GM19239 (cell line): ENCODE measurements around the gene TRPV2.
"Not testable (repeated sequence)": the region's sequence is repeated elsewhere in the genome, so short reads cannot be mapped to it uniquely, and the experiment has no call there.

Experiments used
- DNase-seq: peaks from one replicate; pipeline ENCODE4 v3.0.0; 2011; ENCODE audit warnings: low spot score; ENCODE audit not compliant: insufficient read length
- FAIRE-seq: peaks from 2 replicates; lab custom pipeline; 2011; peaks lifted over from hg19 to GRCh38; lab: Jason Lieb, UNC

The TRPV2 gene

DNA sequence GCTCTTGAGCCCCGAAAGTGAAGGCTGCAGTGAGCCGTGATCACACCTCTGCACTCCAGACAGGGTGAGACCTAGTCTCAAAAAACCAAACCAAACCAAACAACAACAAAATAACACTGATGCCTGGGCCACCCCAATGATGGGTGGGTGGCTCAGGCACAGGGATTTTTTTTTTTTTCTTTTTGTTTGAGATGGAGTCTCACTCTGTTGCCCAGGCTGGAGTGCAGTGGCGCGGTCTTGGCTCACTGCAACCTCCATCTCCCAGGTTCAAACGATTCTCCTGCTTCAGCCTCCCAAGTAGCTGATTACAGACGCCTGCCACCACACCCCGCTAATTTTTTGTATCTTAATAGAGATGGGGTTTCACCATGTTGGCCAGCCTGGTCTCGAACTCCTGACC lies 36.9 kb downstream of the TRPV2 start:
- not testable (repeated sequence) for DNase-seq, FAIRE-seq

DNA sequence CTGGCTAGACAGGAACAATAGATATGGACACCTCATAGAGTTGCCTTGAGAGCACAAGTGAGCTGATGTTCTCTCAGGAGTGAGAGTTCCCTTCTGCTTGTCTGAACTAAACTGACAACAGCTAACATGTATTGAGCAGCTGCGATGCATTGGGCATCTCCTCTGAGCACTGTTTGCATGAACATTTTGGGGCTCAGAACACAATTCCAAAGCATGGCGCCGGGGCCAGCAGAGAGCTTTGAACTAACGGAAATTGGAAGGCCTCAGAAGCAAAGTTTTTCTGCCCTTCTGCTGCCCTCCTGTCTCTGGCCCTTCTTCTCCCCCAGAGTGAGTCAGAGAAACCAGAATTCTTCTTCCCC lies 38.1 kb downstream of the TRPV2 start:
- no peak for FAIRE-seq
- DNase-seq = no peak

DNA sequence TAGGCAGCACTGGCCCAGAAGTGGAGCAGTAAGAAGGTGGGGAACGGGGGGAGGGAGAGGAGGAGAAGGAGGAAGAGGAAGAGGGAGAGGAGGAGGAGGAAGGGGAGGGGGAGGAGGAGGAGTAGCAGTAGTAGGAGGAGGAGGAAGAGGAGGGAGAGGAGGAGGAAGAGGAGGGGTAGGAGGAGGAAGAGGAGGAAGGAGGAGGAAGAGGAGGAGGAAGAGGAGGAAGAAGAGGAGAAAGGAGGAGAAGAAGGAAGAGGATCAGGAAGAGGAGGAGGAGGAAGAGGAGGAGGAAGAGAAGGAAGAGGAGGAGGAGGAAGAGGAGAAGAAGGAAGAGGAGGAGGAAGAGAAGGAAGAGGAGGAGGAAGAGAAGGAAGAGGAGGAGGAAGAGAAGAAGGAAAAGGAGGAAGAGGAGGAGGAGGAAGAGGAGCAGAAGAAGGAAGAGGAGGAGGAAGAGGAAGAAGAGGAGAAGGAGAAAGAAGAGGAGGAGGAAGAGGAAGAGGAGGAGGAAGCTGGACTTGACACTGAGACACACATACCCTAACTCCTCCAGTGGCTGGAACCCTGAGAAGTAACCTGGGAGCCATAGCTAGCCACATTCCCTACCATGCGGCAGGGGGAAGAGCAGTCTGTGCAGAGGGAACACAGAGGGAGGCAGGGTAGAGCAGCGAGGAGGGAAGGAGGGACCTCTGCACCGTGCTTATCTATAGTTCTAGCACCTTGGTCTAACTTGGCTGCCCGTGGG lies 40.8 kb downstream of the TRPV2 start:
- DNase-seq (no peak), FAIRE-seq (no peak)

DNA sequence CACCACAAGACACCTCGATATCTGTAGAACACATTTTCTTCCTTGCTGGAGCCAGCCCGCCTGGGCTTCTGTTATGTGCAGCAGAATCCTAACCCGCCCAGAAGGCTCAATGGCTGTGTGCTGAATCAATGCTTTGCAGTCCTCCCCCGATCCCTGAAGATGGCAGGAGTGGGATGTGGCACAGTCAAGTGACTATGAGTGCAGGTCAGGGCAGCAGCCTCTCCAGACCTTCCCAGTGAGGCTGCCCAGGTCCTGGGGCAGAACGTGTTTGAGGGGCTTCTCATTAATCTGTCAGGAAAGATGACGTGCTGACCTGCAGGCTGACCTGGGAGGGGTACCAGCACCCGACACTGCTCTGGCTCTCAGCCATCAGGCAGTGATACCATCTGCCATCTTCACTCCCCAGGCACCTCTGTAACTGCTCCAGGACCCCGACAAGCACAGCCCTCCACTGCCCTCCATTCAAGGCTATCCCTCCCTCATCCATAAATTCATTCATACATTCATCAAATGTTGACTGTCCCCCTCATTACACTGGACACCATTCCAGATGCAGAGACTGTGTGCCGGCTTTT lies 41.5 kb downstream of the TRPV2 start:
- DNase-seq (no peak), FAIRE-seq (no peak)

DNA sequence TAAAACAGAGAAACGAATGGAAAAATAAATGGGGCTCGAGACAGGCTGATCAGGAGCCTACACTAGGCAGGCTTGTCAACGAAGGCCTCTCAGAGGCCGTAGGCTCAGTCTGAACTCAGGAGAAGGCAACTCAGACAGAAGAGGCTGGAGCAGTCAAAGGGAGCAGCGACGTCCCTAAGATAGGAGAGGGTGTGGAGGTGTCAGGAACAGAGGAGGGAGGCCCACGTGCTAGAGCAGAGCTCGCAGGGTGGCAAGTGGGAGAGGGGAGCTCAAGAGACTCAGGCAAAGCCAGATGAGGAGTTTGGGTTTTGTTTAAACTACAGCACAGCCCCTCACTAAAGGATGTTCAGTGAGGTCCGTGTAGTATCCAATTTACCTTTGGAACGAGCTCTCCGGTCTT lies 43.9 kb downstream of the TRPV2 start:
- FAIRE-seq (no peak), DNase-seq (no peak)

DNA sequence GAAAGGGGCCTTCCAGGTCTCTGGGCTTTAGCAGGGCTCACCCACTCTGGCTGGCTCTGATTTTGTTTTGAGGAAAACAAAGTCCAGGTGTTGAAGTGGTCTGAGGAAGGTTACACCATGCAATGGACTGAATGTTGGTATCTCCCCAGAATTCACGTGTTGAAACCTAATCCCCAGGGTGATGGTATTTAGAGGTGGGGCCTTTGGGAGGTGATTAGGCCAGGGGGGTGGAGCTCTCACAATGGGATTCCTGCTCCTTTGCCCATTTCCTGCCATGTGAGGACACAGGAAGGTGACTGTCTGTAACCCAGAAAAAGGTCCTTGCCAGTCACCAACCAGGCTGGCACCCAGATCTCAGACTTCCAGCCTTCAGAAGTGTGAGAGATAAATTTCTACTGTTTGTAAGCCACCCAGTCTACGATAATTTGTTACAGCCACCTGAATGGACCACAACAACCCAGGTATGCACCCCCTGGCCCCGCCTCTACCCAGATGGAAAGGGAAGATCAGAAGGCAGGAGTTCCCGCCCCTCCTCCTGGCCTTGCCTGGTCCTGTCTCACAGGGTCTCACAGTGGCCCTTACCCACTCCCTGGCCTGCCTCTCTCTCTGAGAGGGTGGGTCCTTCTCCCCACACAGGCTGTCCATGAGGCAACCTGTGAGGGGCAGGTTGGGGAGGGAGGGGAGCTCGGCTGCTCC lies 44.6 kb downstream of the TRPV2 start:
- FAIRE-seq = no peak
- no peak for DNase-seq

DNA sequence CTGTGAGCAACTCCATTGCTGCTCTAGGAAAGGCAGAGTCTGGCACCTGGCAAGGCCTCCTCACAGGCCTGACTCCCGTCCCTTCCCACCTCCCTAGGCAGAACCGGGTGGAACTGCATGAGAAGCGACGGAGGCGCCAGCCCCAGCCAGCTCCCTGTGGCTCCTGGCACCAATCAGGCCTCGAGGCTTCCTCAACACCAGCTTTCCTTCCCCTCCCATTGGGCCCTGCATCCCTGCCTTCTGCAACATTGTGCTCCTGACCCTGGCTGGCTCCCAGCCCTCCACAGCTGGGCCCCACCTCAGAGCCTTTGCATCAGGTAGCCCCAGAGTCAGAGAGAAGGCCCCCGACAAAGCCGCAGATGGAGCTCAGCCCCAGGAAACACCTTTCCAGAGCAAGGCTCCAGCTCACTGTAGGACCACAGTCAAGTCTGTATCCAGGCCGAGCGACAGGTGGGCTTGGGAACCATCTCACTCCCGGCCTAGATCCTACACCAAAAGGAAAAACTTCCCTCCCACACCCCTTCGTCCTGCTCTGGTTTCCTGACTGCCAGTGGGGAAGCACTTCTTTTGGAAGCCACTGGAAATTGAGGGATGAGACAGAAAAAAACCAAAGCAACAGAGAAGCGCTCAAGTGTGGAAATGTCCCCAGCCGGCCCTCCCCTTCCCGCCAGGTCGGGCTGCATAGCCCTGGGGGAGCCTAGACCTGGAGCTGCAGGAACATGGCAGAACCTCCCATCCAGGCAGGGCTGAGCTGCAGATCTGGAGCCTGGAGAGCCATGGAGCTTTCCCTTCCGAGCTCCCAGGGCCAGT lies 45.6 kb downstream of the TRPV2 start:
- FAIRE-seq (no peak), DNase-seq (no peak)

DNA sequence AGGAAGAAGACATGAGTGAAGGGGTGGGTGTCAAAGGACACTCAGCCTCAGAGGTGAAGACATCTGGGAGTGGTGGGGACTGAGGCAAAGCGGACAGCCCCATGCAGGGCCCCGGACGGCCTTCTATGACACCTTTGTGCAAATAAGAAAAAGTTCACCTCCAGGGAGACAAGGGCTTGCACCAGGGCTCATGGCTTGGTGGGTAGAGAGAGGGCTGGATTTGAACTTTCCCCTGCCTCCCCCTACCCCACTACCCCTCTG lies 46.2 kb downstream of the TRPV2 start:
- FAIRE-seq (no peak), DNase-seq (no peak)

DNA sequence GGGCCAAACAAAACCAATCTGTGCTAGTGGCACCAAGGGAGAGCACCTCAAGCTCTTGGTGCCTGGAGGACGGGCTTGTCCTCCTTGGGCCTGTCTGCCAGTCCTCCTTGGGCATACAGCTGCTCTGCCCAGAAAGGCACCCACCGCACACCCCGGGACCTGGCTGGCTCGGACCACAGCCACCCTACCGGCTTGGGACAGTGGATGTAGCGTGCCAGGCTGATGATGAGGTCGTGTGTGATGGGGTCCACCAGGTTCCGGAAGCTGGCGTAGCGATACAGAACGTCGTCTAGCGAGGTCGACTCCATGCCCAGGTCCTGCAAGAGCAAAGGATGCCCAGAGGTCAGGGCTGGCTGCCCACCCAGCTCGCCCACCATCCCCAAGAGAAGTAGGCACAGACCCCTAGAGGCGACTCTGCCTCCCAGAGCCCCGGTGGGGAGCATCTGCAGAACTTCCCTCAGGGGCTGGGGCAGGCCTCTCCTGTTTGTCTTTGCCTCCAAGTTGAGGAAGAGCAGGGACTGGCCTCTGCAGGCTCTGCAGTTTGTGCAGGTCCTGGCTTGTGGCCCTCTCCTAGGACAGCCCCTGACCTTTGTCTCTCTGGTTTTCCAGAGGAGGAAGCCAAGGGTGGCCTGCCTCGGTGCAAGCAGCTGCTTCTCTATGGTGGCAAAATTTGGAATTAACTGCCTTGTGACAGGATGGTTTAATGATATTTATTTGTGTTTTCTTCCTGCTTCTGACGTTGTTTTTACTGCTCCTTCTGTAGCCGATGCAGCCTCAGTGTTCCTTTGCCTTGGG lies 46.9 kb downstream of the TRPV2 start:
- FAIRE-seq = no peak
- no peak for DNase-seq

DNA sequence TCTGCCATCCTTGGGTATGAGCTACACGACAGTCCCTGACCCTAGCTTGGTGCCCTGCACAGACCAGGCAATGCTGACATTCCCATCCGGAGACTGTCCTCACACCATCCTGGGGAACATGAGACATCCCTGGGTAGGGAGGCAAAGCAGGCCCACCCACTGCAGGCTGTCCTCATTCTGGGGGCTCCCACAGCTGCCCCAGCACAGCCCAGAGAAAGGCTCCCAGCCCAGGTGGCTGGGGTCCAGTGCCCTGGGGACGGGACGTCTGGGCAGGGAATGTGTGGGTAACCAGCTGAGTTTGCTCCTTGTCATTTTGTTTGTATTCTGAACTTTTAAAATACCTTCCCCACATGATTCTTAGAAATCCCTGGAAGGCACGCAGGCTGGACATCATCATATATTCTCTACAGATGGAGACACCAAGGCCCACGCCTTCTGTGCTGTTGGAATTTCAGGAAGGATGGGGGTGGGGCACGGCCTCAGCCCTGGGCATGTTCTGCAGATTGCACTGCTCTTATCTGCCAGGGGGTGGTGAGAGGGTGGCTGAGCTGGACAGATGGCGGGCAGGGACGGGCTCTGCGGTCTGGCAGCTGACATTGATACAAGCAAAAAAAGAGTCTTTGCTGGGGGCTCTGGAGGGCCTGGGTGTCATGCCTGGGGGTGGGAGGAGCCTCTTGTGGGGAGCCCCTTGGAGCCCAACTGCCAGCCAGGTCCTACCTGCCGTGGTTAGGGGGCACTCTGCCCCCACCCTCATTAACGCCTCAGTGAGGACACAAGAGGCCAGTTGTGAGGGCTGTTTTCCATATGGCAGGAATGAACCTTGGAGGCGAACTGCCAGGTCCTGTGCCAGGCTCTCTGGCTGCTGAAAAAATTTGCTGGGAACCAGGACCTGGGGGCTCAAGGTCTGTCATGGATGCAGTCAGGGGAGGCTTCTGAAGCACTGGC lies 48.3 kb downstream of the TRPV2 start:
- no peak for DNase-seq
- no peak for FAIRE-seq

DNA sequence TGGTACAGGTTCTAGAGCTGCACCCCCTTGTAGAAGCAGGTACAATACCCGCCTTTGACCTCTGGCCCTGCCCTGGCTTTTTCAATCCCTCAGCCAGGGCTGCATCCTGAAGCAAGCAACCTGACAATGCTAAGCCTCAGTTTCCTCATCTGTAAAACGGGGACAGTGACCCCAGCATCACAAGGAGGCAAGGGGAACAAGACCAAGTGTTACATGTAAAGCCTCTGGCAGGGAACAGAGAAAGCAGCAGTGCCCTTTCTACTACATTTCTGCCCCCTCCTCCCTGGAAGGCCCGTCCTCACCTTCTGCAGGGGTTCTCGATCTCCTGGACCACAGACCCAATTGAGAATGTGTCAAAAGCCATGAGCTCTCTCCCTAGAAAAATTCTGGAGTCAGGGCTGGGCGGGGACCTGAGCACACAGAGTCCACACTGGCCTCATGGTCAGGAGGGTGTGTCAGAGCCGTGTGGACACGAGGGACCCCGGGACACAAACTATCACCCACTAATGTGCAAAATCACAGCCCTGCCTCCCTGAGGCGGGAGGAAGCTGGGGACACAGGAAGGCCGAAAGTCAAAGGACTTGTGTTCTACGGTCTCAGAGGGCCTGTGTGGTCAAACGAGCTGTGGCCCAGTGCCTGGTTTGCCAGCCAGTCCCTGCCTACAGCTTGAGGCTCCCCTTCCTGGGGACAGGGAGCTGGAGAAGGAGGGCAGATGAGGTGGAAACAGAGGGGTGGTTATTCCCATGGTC lies 49.1 kb downstream of the TRPV2 start:
- FAIRE-seq (no peak), DNase-seq (no peak)

DNA sequence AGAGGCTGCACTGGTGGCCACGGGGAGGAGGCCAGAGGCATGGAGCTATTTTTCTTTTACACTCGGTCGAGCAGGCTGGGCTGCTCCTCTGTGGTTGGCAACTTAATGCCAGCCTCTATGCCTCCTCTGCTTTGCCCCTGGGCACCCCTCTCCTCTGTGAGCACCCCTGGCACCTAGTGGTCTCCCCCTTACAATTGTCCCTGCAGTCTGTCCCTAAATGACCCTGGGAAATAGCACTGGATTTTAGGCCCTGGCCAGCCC lies 49.6 kb downstream of the TRPV2 start:
- FAIRE-seq (no peak), DNase-seq (no peak)

DNA sequence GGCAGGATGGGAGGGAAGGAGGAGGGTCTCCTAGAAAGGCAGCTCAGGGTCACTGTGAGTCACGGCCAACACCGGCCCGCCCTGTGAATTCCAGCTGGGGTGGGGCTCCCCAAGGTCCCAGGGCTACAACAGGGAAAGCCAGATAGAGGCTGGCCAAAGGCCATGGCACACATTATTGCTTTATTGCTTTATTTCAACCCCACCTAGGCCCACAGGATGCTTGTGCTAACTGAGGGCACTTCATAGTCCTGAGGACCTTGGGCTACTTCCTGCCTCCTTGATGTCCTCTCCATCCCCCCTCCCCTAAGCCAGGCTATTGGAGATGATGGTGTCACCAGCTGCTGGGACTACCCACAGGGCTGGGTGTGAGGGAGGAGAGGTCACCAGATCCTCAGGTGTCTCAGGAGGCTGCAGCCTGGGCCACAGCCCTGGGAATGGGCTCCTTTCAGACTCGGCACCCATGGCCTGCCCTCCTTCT lies 50.5 kb downstream of the TRPV2 start:
- FAIRE-seq = no peak
- no peak for DNase-seq

DNA sequence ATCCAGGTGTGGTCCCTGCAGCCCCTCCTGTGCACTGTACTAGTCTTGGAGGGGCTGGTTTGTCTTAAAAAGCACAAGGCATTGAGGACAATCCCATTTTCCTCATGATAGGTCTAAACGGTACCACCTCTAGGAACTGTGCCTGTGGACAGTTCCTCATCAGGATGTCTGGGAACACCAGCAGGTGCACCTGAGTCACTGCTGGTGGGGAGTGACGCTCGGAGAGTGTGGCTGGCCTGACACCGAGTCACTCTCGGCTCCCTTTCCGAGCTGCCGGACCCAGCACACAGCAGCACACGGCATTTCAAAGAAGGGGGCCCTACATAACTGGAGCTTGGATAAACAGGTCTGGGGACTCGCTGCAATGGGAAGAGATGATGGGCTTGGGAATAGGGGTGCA lies 51.0 kb downstream of the TRPV2 start:
- no peak for DNase-seq
- no peak for FAIRE-seq

DNA sequence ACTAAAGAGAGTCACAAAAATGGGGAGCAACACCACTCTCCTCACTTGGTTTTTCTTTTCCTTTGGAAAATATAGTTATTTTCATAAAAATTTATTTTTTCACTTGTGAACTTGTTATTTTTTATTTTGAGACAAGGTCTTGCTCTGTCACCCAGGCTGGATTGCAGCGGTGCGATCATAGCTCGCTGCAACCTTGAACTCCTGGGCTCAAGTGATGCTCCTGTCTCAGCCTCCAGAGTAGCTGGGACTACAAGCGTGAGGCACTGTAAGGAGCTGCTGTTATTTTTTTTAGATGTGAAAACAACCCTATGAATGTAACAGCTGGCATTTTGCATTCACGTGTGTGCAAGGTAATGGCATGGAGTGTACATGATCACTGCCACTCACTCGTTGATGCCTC lies 51.7 kb downstream of the TRPV2 start:
- FAIRE-seq (no peak), DNase-seq (no peak)

DNA sequence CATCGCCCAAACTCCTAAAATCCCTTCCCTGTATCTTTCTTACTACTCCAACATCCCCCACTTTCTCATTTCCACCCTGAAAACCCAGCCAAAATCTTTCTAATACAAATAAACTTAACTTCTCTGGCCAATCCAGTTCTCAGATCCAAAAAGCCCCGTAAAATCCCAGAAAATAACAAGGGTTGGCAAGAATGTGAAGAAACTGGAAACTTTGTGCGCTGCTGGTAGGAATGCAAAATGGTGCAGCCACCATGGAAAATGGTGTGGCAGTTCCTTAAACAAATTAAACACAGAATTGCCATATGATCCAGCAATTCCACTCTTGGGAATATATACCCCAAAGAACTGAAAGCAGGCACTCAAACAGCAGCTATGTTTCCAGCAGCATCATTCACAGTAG lies 52.5 kb downstream of the TRPV2 start:
- FAIRE-seq = no peak

DNA sequence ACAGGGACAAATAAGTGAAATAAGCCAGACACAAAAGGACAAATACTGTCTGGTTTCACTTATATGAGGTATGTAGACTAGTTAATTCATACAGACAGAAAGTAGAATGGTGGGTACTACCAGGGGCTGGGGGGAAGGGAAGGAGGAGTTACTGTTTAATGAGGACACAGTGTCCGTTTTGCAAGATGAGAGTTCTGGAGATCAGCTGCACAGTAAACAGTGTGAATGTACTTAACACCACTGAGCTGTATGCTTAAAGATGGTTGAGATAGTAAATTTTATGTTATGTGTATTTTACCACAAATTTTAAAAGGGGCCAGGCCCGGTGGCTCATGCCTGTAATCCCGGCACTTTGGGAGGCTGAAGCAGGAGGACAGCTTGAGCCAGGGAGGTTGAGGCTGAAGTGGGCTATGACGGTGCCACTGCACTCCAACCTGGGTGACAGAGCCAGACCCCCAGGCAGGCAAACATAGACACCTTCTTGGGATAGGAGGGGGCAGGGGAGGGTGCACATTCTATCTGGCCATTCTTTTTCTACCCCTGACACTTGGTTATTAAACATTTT lies 53.1 kb downstream of the TRPV2 start:
- FAIRE-seq (no peak), DNase-seq (no peak)

More for the DNA sequence above, 52.5 kb downstream of the TRPV2 start:
- no peak for DNase-seq

DNA sequence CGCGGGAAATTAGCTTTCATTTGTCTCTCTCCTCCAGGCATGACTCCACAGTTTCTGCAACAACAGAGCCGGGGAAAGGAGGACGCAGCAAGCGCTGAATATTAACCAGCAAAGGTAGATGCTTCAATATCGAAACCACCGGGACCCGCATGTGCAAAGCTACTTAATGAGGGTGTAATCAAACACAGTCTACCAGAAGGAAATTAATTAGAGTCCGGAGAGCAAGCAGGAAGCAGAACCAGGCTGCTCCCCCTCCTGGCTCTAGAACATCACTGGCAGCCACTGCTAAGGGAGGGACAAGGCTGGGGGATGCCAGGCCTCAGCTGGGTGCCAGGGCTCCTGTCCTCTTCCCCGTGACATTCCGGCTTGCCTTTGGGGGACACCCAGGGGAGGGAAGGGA lies 54.9 kb downstream of the TRPV2 start:
- DNase-seq (no peak), FAIRE-seq (no peak)
